CD4-positive, alpha-beta memory T cell (primary cell): ENCODE measurements around the gene MAPK9. TPM values are rescaled to one million over a fixed set of nuclear protein-coding genes. Genes with fewer than 3 reads are reported as not detected.
A peak's percentile ranks its signal among the peaks of the same experiment; 100 is the strongest.

Experiments used
- CTCF ChIA-PET: fragments of 350-600 bp; sonication (Branson Sonifier 250); formaldehyde crosslinking; loops from one replicate; lab custom pipeline; 2021; ENCODE audit warnings: inconsistent platforms; ENCODE audit not compliant: partially characterized antibody; lab: Charles Lee
- POLR2A ChIA-PET: fragments of 350-600 bp; sonication (Branson Sonifier 250); formaldehyde crosslinking; loops from one replicate; lab custom pipeline; 2021; ENCODE audit not compliant: partially characterized antibody; lab: Charles Lee
- DNase-seq, 5 donors: peaks; one replicate each; pipeline versions ENCODE4 v3.0.0 to v3.0.0-alpha.2; 2020 to 2022; ENCODE audit warnings: mixed read lengths in 1 of 5
- H3K27ac ChIP-seq: one replicate; pipeline ENCODE4 v1.7.0; 2013; ENCODE audit warnings: low read depth, low read length
- H3K27me3 ChIP-seq: 2 replicates; pipeline ENCODE4 v1.7.0; 2013; ENCODE audit warnings: mild to moderate bottlenecking, low read length, moderate library complexity; ENCODE audit not compliant: insufficient read depth
- H3K36me3 ChIP-seq: 2 replicates; pipeline ENCODE4 v1.7.0; 2013; ENCODE audit warnings: mild to moderate bottlenecking, low read length, moderate library complexity; ENCODE audit not compliant: insufficient read depth
- H3K4me1 ChIP-seq: 2 replicates; pipeline ENCODE4 v1.7.0; 2013; ENCODE audit warnings: mild to moderate bottlenecking, low read length, moderate library complexity; ENCODE audit not compliant: insufficient read depth
- H3K4me3 ChIP-seq, 2 donors: one replicate each; pipeline ENCODE4 v1.7.0; 2013; ENCODE audit warnings: low read length in 2 of 2, mild to moderate bottlenecking in 1 of 2
- H3K9me3 ChIP-seq, 2 donors: one replicate each; pipeline ENCODE4 v1.7.0; 2013; ENCODE audit warnings: low read length in 2 of 2, control low read depth in 1 of 2; ENCODE audit not compliant: control insufficient read depth in 1 of 2
- H3K27ac Mint-ChIP-seq, 7 donors: one replicate each; pipeline ENCODE4 v1.8.0; 2020 to 2021; ENCODE audit warnings: mixed read lengths in 7 of 7, mild to moderate bottlenecking in 6 of 7, inconsistent platforms in 3 of 7, moderate library complexity in 3 of 7
- H3K27me3 Mint-ChIP-seq, 2 donors: one replicate each; pipeline ENCODE4 v1.8.0; 2020 to 2021; ENCODE audit warnings: mixed read lengths in 2 of 2
- H3K36me3 Mint-ChIP-seq, 2 donors: one replicate each; pipeline ENCODE4 v1.8.0; 2020 to 2021; ENCODE audit warnings: mixed read lengths in 2 of 2, inconsistent platforms in 1 of 2, mild to moderate bottlenecking in 1 of 2
- H3K4me1 Mint-ChIP-seq, 4 donors: one replicate each; pipeline ENCODE4 v1.8.0; 2020 to 2021; ENCODE audit warnings: mixed read lengths in 4 of 4, mild to moderate bottlenecking in 1 of 4
- H3K4me3 Mint-ChIP-seq, 8 donors: one replicate each; pipeline ENCODE4 v1.8.0; 2020 to 2021; ENCODE audit warnings: mixed read lengths in 8 of 8, mild to moderate bottlenecking in 7 of 8, moderate library complexity in 6 of 8, inconsistent platforms in 3 of 8
- H3K9me3 Mint-ChIP-seq, 8 donors: one replicate each; pipeline ENCODE4 v1.8.0; 2020 to 2021; ENCODE audit warnings: mixed read lengths in 8 of 8, mild to moderate bottlenecking in 5 of 8, inconsistent platforms in 3 of 8, moderate library complexity in 1 of 8
- intact Hi-C: fragments of 100-400 bp; cut with micrococcal nuclease; formaldehyde crosslinking; loops from one replicate; pipeline ENCODE4 v1.15.1; 2023
- polyA plus RNA-seq, 2 donors: library from polyadenylated mRNA; unstranded; fragments of 300-500 nt; fragmentation: Illumina TruSeq; gene quantifications; one replicate each; pipeline ENCODE4 v1.2.3, GENCODE V29; 2021
- total RNA-seq, 2 experiments: library from RNA; stranded (reverse); gene quantifications; one replicate each; pipeline ENCODE4 v1.2.3, GENCODE V29; 2021

Gene MAPK9
- total and polyA plus RNA-seq, 4 experiments from 2014 or later, result 21.8 to 39.1 (median 35.1) TPM

DNA sequence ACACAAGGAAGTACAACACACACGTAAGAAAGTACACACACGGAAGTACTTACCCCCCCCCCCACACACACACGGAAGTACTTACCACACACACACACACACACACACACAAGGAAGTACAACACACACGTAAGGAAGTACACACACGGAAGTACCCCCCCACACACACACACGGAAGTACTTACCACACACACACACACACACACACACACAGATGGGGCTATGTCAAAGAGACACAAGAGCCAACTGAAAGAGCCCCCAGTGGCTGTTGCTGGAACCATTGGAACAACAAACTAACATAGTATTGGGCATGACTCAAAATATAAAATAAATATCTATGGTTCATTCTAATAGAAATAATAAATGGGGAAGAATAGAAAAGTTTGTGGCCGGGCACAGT is 4.9 kb upstream of the MAPK9 start:
- H3K36me3 ChIP-seq, result no peaks in the 10 kb centered on the region
- no peaks in the 10 kb centered on the region for H3K9me3 Mint-ChIP-seq
- CTCF ChIA-PET, result interaction anchor here (0.9 to 7.3 kb wide), 3 partner anchors 19 to 174 kb away, joined by 3 to 130 read pairs (median 58); no protein-coding TSS in a partner anchor
- intact Hi-C loops, result no loop called here
- H3K36me3 Mint-ChIP-seq, result peaks cover 3 to 10% of the 10 kb centered on the region in 2 donors
- H3K27me3 ChIP-seq, result no peaks in the 10 kb centered on the region
- H3K9me3 ChIP-seq, result no peaks in the 10 kb centered on the region
- H3K4me3 ChIP-seq, result no peak overlapping the region
- H3K4me3 Mint-ChIP-seq, result peak overlapping the region in 1 of 8 donors; percentile 10
- POLR2A ChIA-PET, result no interaction called here
- H3K27ac Mint-ChIP-seq, result peak overlapping the region in 5 of 7 donors; percentile 4 to 75 (median 50)
- H3K4me1 Mint-ChIP-seq, result peaks cover 13 to 27% (median 21%) of the 10 kb centered on the region in 4 donors
- peaks cover 13% of the 10 kb centered on the region for H3K4me1 ChIP-seq
- DNase-seq, result peak in 1 of 5 donors; percentile 21
- no peak overlapping the region for H3K27ac ChIP-seq
- H3K27me3 Mint-ChIP-seq, result peaks cover 0 to 4% of the 10 kb centered on the region in 2 donors

DNA sequence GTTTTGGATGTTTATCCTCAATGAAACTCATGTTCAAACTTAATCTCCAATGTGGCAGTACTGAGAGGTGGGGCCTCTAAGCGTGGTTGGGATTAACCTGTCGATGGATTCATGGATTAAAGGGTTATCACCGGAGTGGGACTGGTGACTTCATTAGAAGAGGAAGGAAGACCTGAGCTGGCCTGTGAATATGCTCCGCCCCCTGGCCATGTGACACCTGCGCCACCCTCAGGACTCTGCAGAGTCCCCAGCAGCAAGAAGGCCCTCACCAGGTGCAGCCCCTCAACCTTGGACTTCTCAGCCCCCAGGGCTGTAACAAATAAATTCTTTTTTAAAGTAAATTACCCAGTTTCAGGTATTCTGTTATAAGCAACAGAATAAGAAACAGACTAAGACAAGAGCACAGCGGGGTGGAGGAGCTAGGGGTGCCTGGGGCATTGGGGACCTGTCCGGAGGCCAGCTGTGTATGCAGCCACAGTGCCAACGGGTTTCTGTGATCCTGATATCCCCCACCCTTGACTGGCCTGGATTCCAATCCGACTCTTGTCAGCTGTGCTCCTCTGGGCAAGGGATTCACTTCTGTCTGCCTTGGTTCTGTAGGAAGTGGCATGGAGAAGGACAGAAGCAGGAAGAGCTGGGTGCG is 3.2 kb upstream of the MAPK9 start:
- H3K9me3 ChIP-seq, result no peaks in the 10 kb centered on the region
- Mint-ChIP-seq H3K27me3 (no peaks in the 10 kb centered on the region), H3K27ac (peak overlapping the region in 6 of 7 donors; percentile 0 to 100 (median 76)), H3K4me3 (no peak overlapping the region), H3K9me3 (no peaks in the 10 kb centered on the region), H3K4me1 (peaks cover 23 to 38% (median 32%) of the 10 kb centered on the region in 4 donors), H3K36me3 (peaks cover 3 to 13% of the 10 kb centered on the region in 2 donors)
- no peak for DNase-seq
- H3K4me1 ChIP-seq, result peaks cover 24% of the 10 kb centered on the region
- intact Hi-C loops, result loop anchor here (5.0 kb wide), 1 partner anchor 488 kb away; the partner anchor contains the start of gene MGAT4B
- ChIA-PET POLR2A (interaction anchor here (0.7 kb wide), 1 partner anchor 20 kb away, joined by 3 read pairs; no protein-coding TSS in a partner anchor), CTCF (interaction anchor here (0.8 to 7.3 kb wide), 10 partner anchors 9 to 176 kb away, joined by 3 to 130 read pairs (median 9); no protein-coding TSS in a partner anchor)
- no peak overlapping the region for H3K27ac ChIP-seq
- no peaks in the 10 kb centered on the region for H3K36me3 ChIP-seq
- no peak overlapping the region for H3K4me3 ChIP-seq
- H3K27me3 ChIP-seq, result no peaks in the 10 kb centered on the region

- Mint-ChIP-seq H3K27me3 (no peaks in the 10 kb centered on the region), H3K27ac (peak overlapping the region; percentile 66 to 100 (median 82)), H3K9me3 (no peaks in the 10 kb centered on the region), H3K4me3 (no peak overlapping the region), H3K4me1 (peaks cover 24 to 44% (median 36%) of the 10 kb centered on the region in 4 donors), H3K36me3 (peaks cover 3 to 13% of the 10 kb centered on the region in 2 donors)
- H3K9me3 ChIP-seq, result no peaks in the 10 kb centered on the region
- ChIA-PET CTCF (interaction anchor here (0.8 to 7.3 kb wide), 9 partner anchors 10 to 176 kb away, joined by 3 to 130 read pairs (median 11); no protein-coding TSS in a partner anchor), POLR2A (interaction anchor here (0.8 to 3.4 kb wide), 3 partner anchors 12 to 34 kb away, joined by 3 to 25 read pairs (median 15); no protein-coding TSS in a partner anchor)
- H3K36me3 ChIP-seq, result no peaks in the 10 kb centered on the region
- H3K4me3 ChIP-seq, result no peak overlapping the region
- peaks cover 30% of the 10 kb centered on the region for H3K4me1 ChIP-seq
- no peak for DNase-seq
- H3K27me3 ChIP-seq, result no peaks in the 10 kb centered on the region
- intact Hi-C loops, result loop anchor here (5.0 kb wide), 1 partner anchor 487 kb away; the partner anchor contains the start of gene MGAT4B
- H3K27ac ChIP-seq, result peak overlapping the region; percentile 92
Measured at GRCh38 chr5:180294411-180294810, 2.5 kb upstream of the MAPK9 start.

GRCh38 chr5:180291234-180291940 is 496 bp downstream of the MAPK9 start:
- H3K27me3 Mint-ChIP-seq, result no peaks in the 10 kb centered on the region
- peaks cover 32 to 68% (median 46%) of the 10 kb centered on the region in 4 donors for H3K4me1 Mint-ChIP-seq
- peak overlapping the region; percentile 80 to 92 (median 90) for H3K4me3 Mint-ChIP-seq
- intact Hi-C loops, result loop anchor here (5.0 kb wide), 1 partner anchor 484 kb away; the partner anchor contains the start of gene MGAT4B
- H3K27ac Mint-ChIP-seq, result peak overlapping the region in 6 of 7 donors; percentile 81 to 95 (median 91)
- no peak for DNase-seq
- CTCF ChIA-PET, result interaction anchor here (1.0 to 7.3 kb wide), 7 partner anchors 9 to 37 kb away, joined by 4 to 130 read pairs (median 5); no protein-coding TSS in a partner anchor
- POLR2A ChIA-PET, result interaction anchor here (0.6 to 3.4 kb wide), 3 partner anchors 24 to 37 kb away, joined by 3 to 25 read pairs (median 15); no protein-coding TSS in a partner anchor
- Histone ChIP-seq H3K9me3 (no peaks in the 10 kb centered on the region), H3K27me3 (no peaks in the 10 kb centered on the region), H3K4me3 (peak overlapping the region in 1 of 2 donors; percentile 40), H3K36me3 (no peaks in the 10 kb centered on the region), H3K4me1 (peaks cover 34% of the 10 kb centered on the region), H3K27ac (peak overlapping the region; percentile 50)
- H3K9me3 Mint-ChIP-seq, result no peaks in the 10 kb centered on the region
- H3K36me3 Mint-ChIP-seq, result peaks cover 14 to 23% of the 10 kb centered on the region in 2 donors

DNA sequence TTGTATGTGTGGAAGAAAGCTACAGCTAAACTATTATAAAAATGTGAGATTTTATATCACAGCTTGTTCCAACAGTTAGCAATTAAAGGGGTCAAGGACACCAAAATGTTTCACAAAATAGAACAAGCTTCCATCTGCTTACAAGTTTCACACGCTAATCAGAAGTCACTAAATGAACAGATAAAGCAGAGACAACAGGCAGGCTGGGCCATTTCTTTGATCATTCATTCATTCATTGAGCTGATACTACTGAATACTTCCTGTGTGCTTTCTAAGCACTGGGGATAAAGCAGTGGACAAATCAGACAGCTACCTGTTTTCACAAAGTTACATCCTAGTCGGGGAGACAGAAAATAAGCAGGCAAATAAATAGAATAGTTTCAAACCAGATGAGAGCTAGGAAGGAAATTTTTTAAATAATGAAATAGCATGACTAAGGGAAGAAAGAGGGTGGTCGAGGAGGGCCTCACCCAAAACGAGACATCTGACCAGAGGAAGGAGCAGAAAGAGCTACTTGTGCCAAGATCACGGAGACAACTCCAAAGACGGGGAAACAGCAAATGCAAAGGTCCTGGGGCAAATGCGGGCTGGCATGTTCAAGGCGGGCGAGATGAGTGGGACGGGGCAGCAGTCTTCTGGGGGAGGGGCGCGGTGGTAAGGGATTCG is 1.2 kb downstream of the MAPK9 start:
- H3K9me3 Mint-ChIP-seq, result no peaks in the 10 kb centered on the region
- ChIA-PET CTCF (interaction anchor here (1.0 to 3.0 kb wide), 6 partner anchors 9 to 38 kb away, joined by 4 to 22 read pairs (median 4); no protein-coding TSS in a partner anchor), POLR2A (no interaction called here)
- no peak overlapping the region for H3K27ac ChIP-seq
- peaks cover 32 to 70% (median 43%) of the 10 kb centered on the region in 4 donors for H3K4me1 Mint-ChIP-seq
- H3K4me1 ChIP-seq, result peaks cover 34% of the 10 kb centered on the region
- H3K4me3 ChIP-seq, result no peak overlapping the region
- peaks cover 16 to 25% of the 10 kb centered on the region in 2 donors for H3K36me3 Mint-ChIP-seq
- H3K36me3 ChIP-seq, result no peaks in the 10 kb centered on the region
- H3K27me3 Mint-ChIP-seq, result no peaks in the 10 kb centered on the region
- H3K27me3 ChIP-seq, result no peaks in the 10 kb centered on the region
- no peak for DNase-seq
- H3K27ac Mint-ChIP-seq, result peak overlapping the region; percentile 81 to 96 (median 92)
- H3K4me3 Mint-ChIP-seq, result peak overlapping the region; percentile 80 to 92 (median 90)
- intact Hi-C loops, result loop anchor here (5.0 kb wide), 1 partner anchor 483 kb away; the partner anchor contains the start of gene MGAT4B
- H3K9me3 ChIP-seq, result no peaks in the 10 kb centered on the region

GRCh38 chr5:180289966-180290365 is 1.9 kb downstream of the MAPK9 start:
- peak overlapping the region in 5 of 7 donors; percentile 35 to 94 (median 78) for H3K27ac Mint-ChIP-seq
- no peak for DNase-seq
- peaks cover 34% of the 10 kb centered on the region for H3K4me1 ChIP-seq
- no peaks in the 10 kb centered on the region for H3K27me3 ChIP-seq
- H3K4me3 ChIP-seq, result no peak overlapping the region
- H3K4me3 Mint-ChIP-seq, result peak overlapping the region in 6 of 8 donors; percentile 21 to 90 (median 88)
- ChIA-PET CTCF (interaction anchor here (1.3 to 3.0 kb wide), 4 partner anchors 8 to 39 kb away, joined by 4 to 22 read pairs (median 10); no protein-coding TSS in a partner anchor), POLR2A (interaction anchor here (0.7 kb wide), 2 partner anchors 39 to 683 kb away, joined by 3 read pairs; no protein-coding TSS in a partner anchor)
- no peaks in the 10 kb centered on the region for H3K9me3 ChIP-seq
- no peaks in the 10 kb centered on the region for H3K9me3 Mint-ChIP-seq
- no peaks in the 10 kb centered on the region for H3K36me3 ChIP-seq
- H3K36me3 Mint-ChIP-seq, result peaks cover 21 to 31% of the 10 kb centered on the region in 2 donors
- H3K27ac ChIP-seq, result no peak overlapping the region
- intact Hi-C loops, result loop anchor here (5.0 kb wide), 1 partner anchor 483 kb away; the partner anchor contains the start of gene MGAT4B
- H3K4me1 Mint-ChIP-seq, result peaks cover 36 to 70% (median 47%) of the 10 kb centered on the region in 4 donors
- H3K27me3 Mint-ChIP-seq, result no peaks in the 10 kb centered on the region
